ENCODE measurements around the gene TP63.

Gene TP63

GRCh38 chr3:189712906-189713483 lies 81.8 kb downstream of the TP63 start:
- peaks cover 48% of the 10 kb centered on the region for H3K4me1 ChIP-seq (ENCODE audit: insufficient read depth, low read length, severe bottlenecking)
- no peak overlapping the region for H3K27ac ChIP-seq (ENCODE audit: low read depth, low read length, poor library complexity, severe bottlenecking)
- H3K9me2 ChIP-seq (ENCODE audit: low read depth, low read length): no peaks in the 10 kb centered on the region
- H3F3A ChIP-seq (ENCODE audit: insufficient read depth, low read length): no peaks in the 10 kb centered on the region
- H3K27me3 ChIP-seq (ENCODE audit: insufficient read depth, low read length): no peaks in the 10 kb centered on the region
- H4K20me1 ChIP-seq (ENCODE audit: insufficient read depth, low read length): no peaks in the 10 kb centered on the region
- no peaks in the 10 kb centered on the region for H3K79me2 ChIP-seq (ENCODE audit: insufficient read depth, low read length)
- H3K36me3 ChIP-seq (ENCODE audit: insufficient read depth, low read length): no peaks in the 10 kb centered on the region
- H3K4me3 ChIP-seq (ENCODE audit: low read depth, low read length, poor library complexity, severe bottlenecking): no peak overlapping the region
- no peak overlapping the region for H3K4me2 ChIP-seq (ENCODE audit: low read length)
- H2AFZ ChIP-seq (ENCODE audit: low read length): no peak overlapping the region
- no peaks in the 10 kb centered on the region for H3K9me3 ChIP-seq (ENCODE audit: low read length)
- TF ChIP-seq CTCF (IDR thresholded peaks at IDR 0.05; ENCODE audit: low read length) (no peak), EZH2 (IDR thresholded peaks at IDR 0.05; ENCODE audit: borderline replicate concordance, low read length) (no peak)
- H3K9ac ChIP-seq (ENCODE audit: low read length): no peak overlapping the region

- no peak overlapping the region for H3K4me3 ChIP-seq (ENCODE audit: low read depth, low read length, poor library complexity, severe bottlenecking)
- no peaks in the 10 kb centered on the region for H3K79me2 ChIP-seq (ENCODE audit: insufficient read depth, low read length)
- no peaks in the 10 kb centered on the region for H3K27me3 ChIP-seq (ENCODE audit: insufficient read depth, low read length)
- H3K27ac ChIP-seq (ENCODE audit: low read depth, low read length, poor library complexity, severe bottlenecking): no peak overlapping the region
- H3F3A ChIP-seq (ENCODE audit: insufficient read depth, low read length): no peaks in the 10 kb centered on the region
- H3K9ac ChIP-seq (ENCODE audit: low read length): no peak overlapping the region
- H3K9me2 ChIP-seq (ENCODE audit: low read depth, low read length): no peaks in the 10 kb centered on the region
- TF ChIP-seq CTCF (IDR thresholded peaks at IDR 0.05; ENCODE audit: low read length) (no peak), EZH2 (IDR thresholded peaks at IDR 0.05; ENCODE audit: borderline replicate concordance, low read length) (no peak)
- H2AFZ ChIP-seq (ENCODE audit: low read length): no peak overlapping the region
- no peak overlapping the region for H3K4me2 ChIP-seq (ENCODE audit: low read length)
- H3K9me3 ChIP-seq (ENCODE audit: low read length): no peaks in the 10 kb centered on the region
- H3K4me1 ChIP-seq (ENCODE audit: insufficient read depth, low read length, severe bottlenecking): peaks cover 60% of the 10 kb centered on the region
- no peaks in the 10 kb centered on the region for H4K20me1 ChIP-seq (ENCODE audit: insufficient read depth, low read length)
- no peaks in the 10 kb centered on the region for H3K36me3 ChIP-seq (ENCODE audit: insufficient read depth, low read length)
Measured at GRCh38 chr3:189714991-189715961, 84.1 kb downstream of the TP63 start.

GRCh38 chr3:189718215-189718614 lies 87.0 kb downstream of the TP63 start:
- Histone ChIP-seq H3K4me1 (ENCODE audit: insufficient read depth, low read length, severe bottlenecking) (peaks cover 49% of the 10 kb centered on the region), H3F3A (ENCODE audit: insufficient read depth, low read length) (no peaks in the 10 kb centered on the region), H3K27ac (ENCODE audit: low read depth, low read length, poor library complexity, severe bottlenecking) (no peak overlapping the region), H2AFZ (ENCODE audit: low read length) (no peak overlapping the region), H3K36me3 (ENCODE audit: insufficient read depth, low read length) (no peaks in the 10 kb centered on the region), H4K20me1 (ENCODE audit: insufficient read depth, low read length) (no peaks in the 10 kb centered on the region), H3K9ac (ENCODE audit: low read length) (no peak overlapping the region), H3K4me2 (ENCODE audit: low read length) (peak overlapping the region; percentile 10; the same call in 1 of the 2 replicates), H3K27me3 (ENCODE audit: insufficient read depth, low read length) (no peaks in the 10 kb centered on the region), H3K4me3 (ENCODE audit: low read depth, low read length, poor library complexity, severe bottlenecking) (no peak overlapping the region), H3K9me2 (ENCODE audit: low read depth, low read length) (no peaks in the 10 kb centered on the region), H3K9me3 (ENCODE audit: low read length) (no peaks in the 10 kb centered on the region), H3K79me2 (ENCODE audit: insufficient read depth, low read length) (no peaks in the 10 kb centered on the region)
- TF ChIP-seq EZH2 (IDR thresholded peaks at IDR 0.05; ENCODE audit: borderline replicate concordance, low read length): no peak
- TF ChIP-seq CTCF (IDR thresholded peaks at IDR 0.05; ENCODE audit: low read length): no peak
